Measurements from ENCODE around the gene MYO16.

The MYO16 gene

GRCh38 chr13:109130093-109130835 lies 500.9 kb downstream of the MYO16 start:
- no peak for DNase-seq (ENCODE audit: low read depth)
- TF ChIP-seq CTCF (conservative IDR thresholded peaks at IDR 0.05; ENCODE audit: low read depth, low read length), result no peak
- no peak overlapping the region for H3K4me3 ChIP-seq (ENCODE audit: low read length)

GRCh38 chr13:109131698-109132257 lies 502.4 kb downstream of the MYO16 start:
- no peak for TF ChIP-seq CTCF (conservative IDR thresholded peaks at IDR 0.05; ENCODE audit: low read depth, low read length)
- no peak overlapping the region for H3K4me3 ChIP-seq (ENCODE audit: low read length)
- no peak for DNase-seq (ENCODE audit: low read depth)

GRCh38 chr13:109135018-109135417 lies 505.6 kb downstream of the MYO16 start:
- no peak for DNase-seq (ENCODE audit: low read depth)
- H3K4me3 ChIP-seq (ENCODE audit: low read length), result no peak overlapping the region
- no peak for TF ChIP-seq CTCF (conservative IDR thresholded peaks at IDR 0.05; ENCODE audit: low read depth, low read length)

- DNase-seq (ENCODE audit: low read depth), result no peak
- H3K4me3 ChIP-seq (ENCODE audit: low read length), result no peak overlapping the region
- no peak for TF ChIP-seq CTCF (conservative IDR thresholded peaks at IDR 0.05; ENCODE audit: low read depth, low read length)
These were observed 507.5 kb downstream of the MYO16 start for GRCh38 chr13:109136873-109137272.

GRCh38 chr13:109139346-109139745 lies 509.9 kb downstream of the MYO16 start:
- H3K4me3 ChIP-seq (ENCODE audit: low read length), result no peak overlapping the region
- no peak for DNase-seq (ENCODE audit: low read depth)
- TF ChIP-seq CTCF (conservative IDR thresholded peaks at IDR 0.05; ENCODE audit: low read depth, low read length), result no peak

- no peak for DNase-seq (ENCODE audit: low read depth)
- no peak for TF ChIP-seq CTCF (conservative IDR thresholded peaks at IDR 0.05; ENCODE audit: low read depth, low read length)
- H3K4me3 ChIP-seq (ENCODE audit: low read length), result no peak overlapping the region
These were observed 510.6 kb downstream of the MYO16 start for GRCh38 chr13:109140054-109140453.
